Endothelial cell of umbilical vein (primary cell): ENCODE data around the gene FKBP14. TPM values are rescaled to one million over a fixed set of nuclear protein-coding genes. Genes with fewer than 3 reads are reported as not detected.

ENCODE experiments used
- BruUV-seq: library from RNA; stranded (reverse); fragments of 400-500 nt; replicated peaks from 2 replicates; lab custom pipeline; 2021; lab: Mats Ljungman, UMichigan
- CTCF ChIA-PET: fragments of 300-600, 350-600 bp; sonication (Branson Sonifier 250); formaldehyde crosslinking; loops from one replicate; lab custom pipeline; 2021; ENCODE audit warnings: antibody characterized with exemption, inconsistent platforms; lab: Charles Lee
- POLR2A ChIA-PET: fragments of 300-600, 350-600 bp; sonication (Branson Sonifier 250); formaldehyde crosslinking; loops from one replicate; lab custom pipeline; 2021; ENCODE audit warnings: antibody characterized with exemption, inconsistent platforms; lab: Charles Lee
- DNase-seq: peaks from one replicate; pipeline ENCODE4 v3.0.0-alpha.2; 2011; ENCODE audit warnings: low read depth, low spot score
- FAIRE-seq: peaks from 2 replicates; lab custom pipeline; 2011; peaks lifted over from hg19 to GRCh38; lab: Jason Lieb, UNC
- H2AFZ ChIP-seq: 2 replicates; pipeline ENCODE4 v1.6.0; 2012; ENCODE audit warnings: low read depth, low read length, control low read depth, inconsistent platforms
- H3K27ac ChIP-seq: 2 replicates; pipeline ENCODE4 v1.5.1; 2011; ENCODE audit warnings: low read depth, mild to moderate bottlenecking, control low read depth, low read length, moderate library complexity; ENCODE audit not compliant: insufficient read depth
- H3K27me3 ChIP-seq, 2 experiments: 2 replicates each; pipeline versions ENCODE4 v1.6.0 to v1.6.1; 2011; ENCODE audit warnings: low read length in 2 of 2, mixed read lengths in 1 of 2; ENCODE audit not compliant: control insufficient read depth in 2 of 2, insufficient read depth in 2 of 2
- H3K36me3 ChIP-seq, 2 experiments: 2 replicates in 1 of 2; 3 replicates in 1 of 2; pipeline ENCODE4 v1.5.1; 2011; ENCODE audit warnings: low read length in 2 of 2, mild to moderate bottlenecking in 1 of 2, moderate library complexity in 1 of 2; ENCODE audit not compliant: control insufficient read depth in 2 of 2, insufficient read depth in 2 of 2; ENCODE audit errors: extremely low read depth in 1 of 2
- H3K4me1 ChIP-seq: 3 replicates; pipeline ENCODE4 v1.5.1; 2011; ENCODE audit warnings: mild to moderate bottlenecking, low read length; ENCODE audit not compliant: control insufficient read depth, insufficient read depth; ENCODE audit errors: extremely low read depth
- H3K4me2 ChIP-seq: 2 replicates; pipeline ENCODE4 v1.6.1; 2011; ENCODE audit warnings: low read length, control low read depth, mixed read lengths; ENCODE audit not compliant: insufficient read depth
- H3K4me3 ChIP-seq, 3 experiments: fragments of 200-600 bp in 1 of 3; sonication (generic), shearing (Covaris generic) in 1 of 3; replicated peaks in 1 of 3; 2 replicates each; pipeline ENCODE4 v1.5.1; 2011 to 2016; ENCODE audit warnings: control low read depth in 3 of 3, low read length in 3 of 3, mild to moderate bottlenecking in 2 of 3, inconsistent platforms in 1 of 3, low read depth in 1 of 3, moderate library complexity in 1 of 3; ENCODE audit not compliant: insufficient read depth in 1 of 3
- H3K79me2 ChIP-seq: 2 replicates; pipeline ENCODE4 v1.6.0; 2012; ENCODE audit warnings: low read length, inconsistent platforms; ENCODE audit not compliant: control insufficient read depth, insufficient read depth
- H3K9ac ChIP-seq: replicated peaks from 2 replicates; pipeline ENCODE3; 2011; ENCODE audit warnings: low read length, control low read depth; ENCODE audit not compliant: insufficient read depth; ENCODE audit errors: extremely low read depth
- H3K9me1 ChIP-seq: replicated peaks from 3 replicates; pipeline ENCODE4 v1.6.0; 2011; ENCODE audit warnings: mild to moderate bottlenecking, low read length; ENCODE audit not compliant: control insufficient read depth, insufficient read depth; ENCODE audit errors: extremely low read depth
- H3K9me3 ChIP-seq: replicated peaks from 2 replicates; pipeline ENCODE4 v1.5.1; 2012; ENCODE audit warnings: low read length, inconsistent platforms; ENCODE audit not compliant: control insufficient read depth, insufficient read depth
- H4K20me1 ChIP-seq: replicated peaks from 2 replicates; pipeline ENCODE3; 2011; ENCODE audit warnings: mild to moderate bottlenecking, low read length; ENCODE audit not compliant: control insufficient read depth, insufficient read depth; ENCODE audit errors: extremely low read depth
- CTCF ChIP-seq, 2 donors: IDR thresholded peaks; 1 replicate in 1 of 2; 2 replicates in 1 of 2; pipeline ENCODE4 v1.5.1; 2011; ENCODE audit warnings: low read length in 2 of 2, mild to moderate bottlenecking in 2 of 2, moderate library complexity in 2 of 2, control low read depth in 1 of 2, inconsistent platforms in 1 of 2, low read depth in 1 of 2; ENCODE audit not compliant: insufficient read depth in 1 of 2; ENCODE audit errors: extremely low read depth in 1 of 2
- EZH2 ChIP-seq: IDR thresholded peaks from 2 replicates; pipeline ENCODE4 v1.6.1; 2012; ENCODE audit warnings: borderline replicate concordance, low read depth, mild to moderate bottlenecking, moderate library complexity, low read length, inconsistent platforms; ENCODE audit not compliant: severe bottlenecking
- FOS ChIP-seq: IDR thresholded peaks from 2 replicates; pipeline ENCODE4 v1.6.1; 2011; ENCODE audit warnings: mild to moderate bottlenecking, low read length, moderate library complexity, borderline replicate concordance; ENCODE audit not compliant: insufficient read depth
- GATA2 ChIP-seq: IDR thresholded peaks from 2 replicates; pipeline ENCODE4 v1.7.0; 2011; ENCODE audit warnings: low read depth, mild to moderate bottlenecking, moderate library complexity, mixed read lengths, low read length; ENCODE audit not compliant: insufficient read length, insufficient read depth
- JUN ChIP-seq: IDR thresholded peaks from 2 replicates; pipeline ENCODE4 v1.6.1; 2011; ENCODE audit warnings: borderline replicate concordance, low read depth; ENCODE audit not compliant: insufficient read length, insufficient read depth
- MAX ChIP-seq: IDR thresholded peaks from 2 replicates; pipeline ENCODE4 v1.6.1; 2011; ENCODE audit not compliant: insufficient read depth, insufficient read length
- MYC ChIP-seq: IDR thresholded peaks from one replicate; pipeline ENCODE4 v1.6.1; 2011; ENCODE audit warnings: mild to moderate bottlenecking, low read depth, low read length
- POLR2A ChIP-seq: IDR thresholded peaks from 2 replicates; pipeline ENCODE4 v1.6.1; 2012; ENCODE audit warnings: low read depth, mild to moderate bottlenecking, control low read depth, low read length
- POLR2AphosphoS5 ChIP-seq: IDR thresholded peaks from 2 replicates; pipeline ENCODE4 v1.6.1; 2012; ENCODE audit warnings: low read depth, mild to moderate bottlenecking, control low read depth, low read length, moderate library complexity; ENCODE audit not compliant: insufficient read depth
- dilution Hi-C: fragments of 300-500 bp; cut with MboI; formaldehyde crosslinking; loops from one replicate; pipeline ENCODE4 v1.15.0; 2019; ENCODE audit warnings: low sequenced_read_pairs; ENCODE audit not compliant: extremely low pct_ligation_motif_present
- intact Hi-C: fragments of 100-400 bp; cut with micrococcal nuclease; formaldehyde crosslinking; loops from one replicate; pipeline ENCODE4 v1.10.0; 2022
- polyA plus RNA-seq, 4 experiments: library from polyadenylated mRNA; depleted of rRNA in 3 of 4; stranded (reverse) in 3 of 4; unstranded in 1 of 4; fragments of >200 nt; gene quantifications; 2 replicates each; pipeline versions ENCODE4 v1.2.1 to v1.2.3, GENCODE V29; 2011 to 2012; ENCODE audit warnings: missing spikeins in 1 of 4
- total RNA-seq: library from RNA; stranded (reverse); gene quantifications from 2 replicates; pipeline ENCODE4 v1.2.3, GENCODE V29; 2021

FKBP14 gene
- total and polyA plus RNA-seq, 2 donors (not counting 3 experiments of a cell fraction or from before 2014, with no cell fraction given): 9.8 to 37.4 TPM

- H3K79me2 ChIP-seq: no peaks in the 10 kb centered on the region
- H3K4me2 ChIP-seq: no peak overlapping the region
- no peaks in the 10 kb centered on the region for H3K4me1 ChIP-seq
- H3K36me3 ChIP-seq: peaks cover 0 to 4% of the 10 kb centered on the region in 2 experiments
- FAIRE-seq (no peak), DNase-seq (no peak)
- H3K9ac ChIP-seq: no peak overlapping the region
- ChIA-PET POLR2A (no interaction called here), CTCF (interaction anchor here (0.8 to 1.6 kb wide), 2 partner anchors 10 to 322 kb away, joined by 3 to 7 read pairs; no protein-coding TSS in a partner anchor)
- dilution Hi-C loops (no loop called here), intact Hi-C loops (loop anchor here (10.0 kb wide), 1 partner anchor 496 kb away; no protein-coding TSS in a partner anchor)
- BruUV-seq: no TSS peak
- no peak overlapping the region for H3K27ac ChIP-seq
- H3K9me1 ChIP-seq: no peaks in the 10 kb centered on the region
- no peaks in the 10 kb centered on the region for H3K9me3 ChIP-seq
- H3K4me3 ChIP-seq: no peak overlapping the region
- H2AFZ ChIP-seq: no peak overlapping the region
- H3K27me3 ChIP-seq: no peaks in the 10 kb centered on the region
- no peak for TF ChIP-seq CTCF (IDR thresholded peaks at IDR 0.05; ENCODE audit: extremely low read depth in 1 of 2, insufficient read depth in 1 of 2, low read depth in 1 of 2, low read length in 2 of 2)
- no peak for TF ChIP-seq EZH2
- no peak for TF ChIP-seq POLR2A
- no peak for TF ChIP-seq GATA2
- no peak for TF ChIP-seq POLR2AphosphoS5
- no peak for TF ChIP-seq MAX
- no peak for TF ChIP-seq FOS
- TF ChIP-seq JUN: no peak
- no peak for TF ChIP-seq MYC
- no peaks in the 10 kb centered on the region for H4K20me1 ChIP-seq
These were observed 42.8 kb upstream of the FKBP14 start for GRCh38 chr7:30069096-30069867.
